Suprapubic skin (tissue), 4 donors: ENCODE results near the gene RAVER2. TPM values are rescaled to one million over a fixed set of nuclear protein-coding genes. Genes with fewer than 3 reads are reported as not detected.

ENCODE experiments used
- DNase-seq, 2 donors: peaks; one replicate each; pipeline ENCODE4 v3.0.0-alpha.2; 2019; ENCODE audit warnings: low spot score in 2 of 2
- H3K27ac ChIP-seq: fragments of 200-600 bp; sonication (generic); one replicate; pipeline ENCODE4 v1.5.1; 2019
- H3K27me3 ChIP-seq: fragments of 200-600 bp; sonication (generic); one replicate; pipeline ENCODE4 v1.5.1; 2019
- H3K36me3 ChIP-seq: fragments of 200-600 bp; sonication (generic); one replicate; pipeline ENCODE4 v1.5.1; 2019
- H3K4me1 ChIP-seq: fragments of 200-600 bp; sonication (generic); one replicate; pipeline ENCODE4 v1.5.1; 2019
- H3K4me3 ChIP-seq: fragments of 200-600 bp; sonication (generic); one replicate; pipeline ENCODE4 v1.5.1; 2019; ENCODE audit warnings: mild to moderate bottlenecking
- H3K9me3 ChIP-seq: fragments of 200-600 bp; sonication (generic); one replicate; pipeline ENCODE4 v1.5.1; 2019
- EP300 ChIP-seq: sonication (generic); formaldehyde crosslinking; IDR thresholded peaks from one replicate; pipeline ENCODE4 v1.6.1; 2017; ENCODE audit warnings: antibody characterized with exemption
- POLR2A ChIP-seq, 2 donors: fragments of 450-650 bp; IDR thresholded peaks; one replicate each; pipeline ENCODE4 v1.6.1; 2017; ENCODE audit warnings: antibody characterized with exemption in 2 of 2, mild to moderate bottlenecking in 2 of 2, moderate library complexity in 2 of 2
- POLR2AphosphoS5 ChIP-seq, 3 donors: sonication (generic); formaldehyde crosslinking; IDR thresholded peaks; one replicate each; pipeline ENCODE4 v1.6.1; 2017; ENCODE audit warnings: antibody characterized with exemption in 3 of 3
- WGBS: methylation state at CpG from one replicate; pipeline ENCODE4 v1.1.5; 2018; 5-methylcytosine and 5-hydroxymethylcytosine counted together
- total RNA-seq, 4 donors: library from RNA; depleted of rRNA; stranded (reverse); fragments of >200 nt; gene quantifications; one replicate each; pipeline ENCODE4 v1.1.0, GENCODE V29; 2016
- TF ChIP-seq, protein P1 (sequence below), 2 donors: fragments of 200-600 bp in 1 of 2; fragments of 450-650 bp in 1 of 2; sonication (generic) in 1 of 2; IDR thresholded peaks; one replicate each; pipeline ENCODE4 v1.5.1; 2016 to 2019; ENCODE audit warnings: antibody characterized with exemption in 2 of 2, mild to moderate bottlenecking in 1 of 2, moderate library complexity in 1 of 2

The RAVER2 gene
- total RNA-seq, 4 donors from 2014 or later = 7.9 to 15.7 (median 13.6) TPM

DNA sequence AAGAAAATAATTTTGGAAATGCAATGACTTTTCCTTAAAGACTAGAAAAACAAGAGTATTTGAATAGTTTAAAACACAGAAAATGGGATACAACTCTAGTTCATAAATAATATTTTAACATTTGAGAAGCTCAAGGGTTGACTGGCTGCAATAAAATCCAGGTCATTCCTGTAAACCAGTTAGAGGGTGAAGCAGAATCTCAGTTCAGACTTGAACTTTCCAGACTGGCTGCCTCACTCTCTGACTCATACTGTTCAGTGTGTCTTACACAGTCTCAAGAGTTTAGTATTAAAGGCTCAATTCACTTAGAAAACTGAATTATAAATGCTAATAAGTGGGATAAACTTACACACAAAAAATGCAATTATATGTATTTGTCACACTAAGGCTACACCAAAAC lies 89.9 kb downstream of the RAVER2 start:
- Histone ChIP-seq H3K4me1 (no peaks in the 10 kb centered on the region), H3K36me3 (peaks cover 82% of the 10 kb centered on the region), H3K27me3 (no peaks in the 10 kb centered on the region), H3K9me3 (no peaks in the 10 kb centered on the region), H3K4me3 (no peak overlapping the region), H3K27ac (no peak overlapping the region)
- TF ChIP-seq, protein P1, sequence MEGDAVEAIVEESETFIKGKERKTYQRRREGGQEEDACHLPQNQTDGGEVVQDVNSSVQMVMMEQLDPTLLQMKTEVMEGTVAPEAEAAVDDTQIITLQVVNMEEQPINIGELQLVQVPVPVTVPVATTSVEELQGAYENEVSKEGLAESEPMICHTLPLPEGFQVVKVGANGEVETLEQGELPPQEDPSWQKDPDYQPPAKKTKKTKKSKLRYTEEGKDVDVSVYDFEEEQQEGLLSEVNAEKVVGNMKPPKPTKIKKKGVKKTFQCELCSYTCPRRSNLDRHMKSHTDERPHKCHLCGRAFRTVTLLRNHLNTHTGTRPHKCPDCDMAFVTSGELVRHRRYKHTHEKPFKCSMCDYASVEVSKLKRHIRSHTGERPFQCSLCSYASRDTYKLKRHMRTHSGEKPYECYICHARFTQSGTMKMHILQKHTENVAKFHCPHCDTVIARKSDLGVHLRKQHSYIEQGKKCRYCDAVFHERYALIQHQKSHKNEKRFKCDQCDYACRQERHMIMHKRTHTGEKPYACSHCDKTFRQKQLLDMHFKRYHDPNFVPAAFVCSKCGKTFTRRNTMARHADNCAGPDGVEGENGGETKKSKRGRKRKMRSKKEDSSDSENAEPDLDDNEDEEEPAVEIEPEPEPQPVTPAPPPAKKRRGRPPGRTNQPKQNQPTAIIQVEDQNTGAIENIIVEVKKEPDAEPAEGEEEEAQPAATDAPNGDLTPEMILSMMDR (IDR thresholded peaks at IDR 0.05) = no peak
- TF ChIP-seq EP300 = no peak
- no peak for TF ChIP-seq POLR2AphosphoS5 (IDR thresholded peaks at IDR 0.05)
- no peak for TF ChIP-seq POLR2A (IDR thresholded peaks at IDR 0.05)
- DNase-seq = no peak

DNA sequence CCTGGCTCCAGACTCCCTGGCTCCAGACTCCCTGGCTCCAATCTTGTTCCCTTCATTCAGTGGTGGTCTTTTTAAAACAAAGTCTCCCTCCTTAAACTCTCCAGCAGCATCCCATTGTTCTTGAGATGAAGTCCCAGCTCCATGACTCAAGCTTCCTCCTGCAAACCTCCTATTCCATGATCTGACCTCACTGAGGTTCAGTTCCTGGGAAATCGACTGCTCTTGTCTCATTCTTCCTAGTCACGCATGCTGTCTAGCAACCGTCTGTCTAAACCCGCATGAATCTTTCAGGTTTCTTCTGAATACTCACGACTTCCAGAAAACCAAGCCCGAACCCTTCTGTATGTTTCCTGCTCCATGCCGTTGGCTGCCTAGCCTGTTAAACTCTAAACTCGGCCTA lies 91.9 kb downstream of the RAVER2 start:
- peaks cover 1% of the 10 kb centered on the region for H3K4me1 ChIP-seq
- H3K9me3 ChIP-seq = no peaks in the 10 kb centered on the region
- WGBS = 96% methylated on average over 8 of the region's 8 CpGs
- no peak for DNase-seq
- no peak overlapping the region for H3K27ac ChIP-seq
- peaks cover 92% of the 10 kb centered on the region for H3K36me3 ChIP-seq
- TF ChIP-seq POLR2AphosphoS5 (IDR thresholded peaks at IDR 0.05) (no peak), POLR2A (IDR thresholded peaks at IDR 0.05) (no peak), EP300 (no peak)
- TF ChIP-seq, protein P1 (IDR thresholded peaks at IDR 0.05) = no peak
- H3K27me3 ChIP-seq = no peaks in the 10 kb centered on the region
- no peak overlapping the region for H3K4me3 ChIP-seq

DNA sequence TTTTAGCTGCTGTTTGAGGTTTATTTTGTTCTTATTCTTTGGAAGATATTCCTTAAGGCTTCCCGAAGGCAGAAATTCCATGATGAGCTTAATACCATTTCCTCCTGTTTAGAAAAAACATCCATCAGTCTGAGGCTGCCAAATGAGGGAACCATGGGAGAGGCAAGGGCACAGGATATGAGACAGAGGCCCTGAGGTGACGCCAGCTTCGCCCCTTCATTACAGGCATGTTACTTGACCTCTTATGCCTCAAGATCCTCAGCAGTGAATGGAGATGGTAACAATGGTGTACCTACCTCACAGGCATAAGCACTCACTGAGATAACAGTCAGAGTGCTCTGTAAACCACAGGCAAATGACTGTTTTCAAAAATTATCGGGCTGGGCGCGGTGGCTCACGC lies 93.6 kb downstream of the RAVER2 start:
- Histone ChIP-seq H3K4me1 (peaks cover 4% of the 10 kb centered on the region), H3K36me3 (peaks cover 90% of the 10 kb centered on the region), H3K27me3 (no peaks in the 10 kb centered on the region), H3K9me3 (no peaks in the 10 kb centered on the region), H3K4me3 (no peak overlapping the region), H3K27ac (no peak overlapping the region)
- 90% methylated on average over 7 of the region's 7 CpGs for WGBS
- TF ChIP-seq POLR2AphosphoS5 (IDR thresholded peaks at IDR 0.05) = no peak
- no peak for TF ChIP-seq POLR2A (IDR thresholded peaks at IDR 0.05)
- TF ChIP-seq, protein P1 (IDR thresholded peaks at IDR 0.05) = no peak
- TF ChIP-seq EP300 = no peak
- peak in 1 of 2 donors; percentile 31 for DNase-seq

DNA sequence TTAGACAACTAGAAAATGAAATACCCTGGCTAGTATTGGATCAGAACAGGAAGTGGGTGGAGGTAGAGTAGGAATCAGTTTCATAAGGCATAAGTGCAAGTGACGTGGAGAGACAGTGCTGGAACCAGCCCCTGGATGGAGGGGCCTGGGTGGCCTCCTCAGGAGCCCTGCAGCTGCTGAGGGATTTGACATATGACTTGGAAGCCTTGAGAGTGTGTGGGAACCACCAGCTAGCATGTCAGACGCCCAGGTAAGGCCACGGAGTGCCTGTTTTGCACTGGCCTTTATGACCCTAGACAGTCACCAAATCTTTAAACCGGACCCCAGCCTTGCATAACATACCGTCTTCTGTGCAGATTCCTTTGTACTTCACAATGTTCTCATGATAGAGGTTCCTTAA lies 94.4 kb downstream of the RAVER2 start:
- peak in 1 of 2 donors; percentile 18 for DNase-seq
- Histone ChIP-seq H3K4me1 (peaks cover 4% of the 10 kb centered on the region), H3K9me3 (no peaks in the 10 kb centered on the region), H3K27me3 (no peaks in the 10 kb centered on the region), H3K4me3 (no peak overlapping the region), H3K27ac (no peak overlapping the region), H3K36me3 (peaks cover 90% of the 10 kb centered on the region)
- TF ChIP-seq EP300 = no peak
- TF ChIP-seq, protein P1 (IDR thresholded peaks at IDR 0.05) = no peak
- TF ChIP-seq POLR2A (IDR thresholded peaks at IDR 0.05) = no peak
- no peak for TF ChIP-seq POLR2AphosphoS5 (IDR thresholded peaks at IDR 0.05)
- 92% methylated on average over 5 of the region's 5 CpGs for WGBS

DNA sequence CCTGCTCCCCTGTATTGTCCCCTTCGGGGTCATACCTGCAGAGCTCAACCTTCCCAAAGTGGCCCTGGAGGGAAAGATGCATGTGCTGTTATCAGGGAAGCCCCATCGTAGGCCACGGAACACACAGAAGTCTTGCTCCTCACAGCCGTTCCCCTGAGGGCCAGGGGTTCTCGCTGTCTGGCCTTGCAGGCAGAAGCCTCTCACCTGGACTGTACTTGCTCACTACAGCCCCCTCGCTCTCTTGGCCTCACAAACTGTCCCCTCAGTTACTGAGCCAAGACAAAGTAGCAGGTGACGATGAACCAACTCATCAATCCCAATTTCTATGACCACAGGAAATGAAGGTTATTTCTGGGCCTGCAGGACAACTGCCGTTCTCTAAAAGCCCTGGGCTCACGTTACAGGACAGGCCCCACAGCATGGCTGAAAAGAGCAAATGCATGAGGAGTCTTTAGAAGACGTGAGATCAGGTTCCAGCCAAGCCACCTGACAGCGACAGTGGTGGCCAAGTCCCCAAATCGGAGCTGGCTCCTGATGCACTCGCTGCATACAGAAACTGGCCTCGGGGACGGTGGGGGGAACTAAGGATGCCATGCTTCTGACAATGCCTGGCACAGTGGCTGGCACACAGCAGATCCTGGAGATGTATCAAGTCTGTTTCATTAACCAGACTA lies 95.0 kb downstream of the RAVER2 start:
- Histone ChIP-seq H3K9me3 (no peaks in the 10 kb centered on the region), H3K27me3 (no peaks in the 10 kb centered on the region), H3K4me1 (peaks cover 4% of the 10 kb centered on the region), H3K4me3 (no peak overlapping the region), H3K27ac (no peak overlapping the region), H3K36me3 (peaks cover 90% of the 10 kb centered on the region)
- 87% methylated on average over 15 of the region's 15 CpGs for WGBS
- DNase-seq = peak in 1 of 2 donors; percentile 58
- TF ChIP-seq EP300 = no peak
- TF ChIP-seq, protein P1 (IDR thresholded peaks at IDR 0.05) = no peak
- no peak for TF ChIP-seq POLR2AphosphoS5 (IDR thresholded peaks at IDR 0.05)
- TF ChIP-seq POLR2A (IDR thresholded peaks at IDR 0.05) = no peak
